Fibroblast of lung (primary cell): ENCODE measurements around the gene ARID5A.

Experiments used
- CTCF ChIP-seq, 2 donors: IDR thresholded peaks in 1 of 2; conservative IDR thresholded peaks in 1 of 2; 1 replicate in 1 of 2; 2 replicates in 1 of 2; pipeline ENCODE4 v1.5.1; 2011 to 2012; ENCODE audit warnings: low read length in 2 of 2, control low read depth in 1 of 2, inconsistent platforms in 1 of 2, low read depth in 1 of 2, mild to moderate bottlenecking in 1 of 2
- EZH2 ChIP-seq: IDR thresholded peaks from 2 replicates; pipeline ENCODE4 v1.5.1; 2012; ENCODE audit warnings: low read length, control low read depth, mild to moderate bottlenecking; ENCODE audit errors: missing control alignments

- TF ChIP-seq CTCF (conservative IDR thresholded peaks at IDR 0.05 in 1 of 2, IDR thresholded peaks at IDR 0.05 in 1 of 2; ENCODE audit: low read depth in 1 of 2, low read length in 2 of 2) (no peak), EZH2 (no peak)
These were observed 63.4 kb downstream of the ARID5A start for GRCh38 chr2:96599941-96600340.
